Measurements from ENCODE around the gene MSTO1.
A peak's percentile ranks its signal among the peaks of the same experiment; 100 is the strongest.
"Not testable (repeated sequence)": the region's sequence is repeated elsewhere in the genome, so short reads cannot be mapped to it uniquely, and the experiment has no call there.

The MSTO1 gene

GRCh38 chr1:155609515-155610256 lies at the start of gene MSTO1:
MSTO1 (plus strand) TSS chr1:155610218; CDS start chr1:155610249, 31 bp downstream.
- peak within 1 kb of the TSS; percentile 67 for H3K4me3 ChIP-seq (ENCODE audit: low read depth, low read length)
- DNase-seq (ENCODE audit: low read depth) = peak; percentile 97
- TF ChIP-seq, protein P1, sequence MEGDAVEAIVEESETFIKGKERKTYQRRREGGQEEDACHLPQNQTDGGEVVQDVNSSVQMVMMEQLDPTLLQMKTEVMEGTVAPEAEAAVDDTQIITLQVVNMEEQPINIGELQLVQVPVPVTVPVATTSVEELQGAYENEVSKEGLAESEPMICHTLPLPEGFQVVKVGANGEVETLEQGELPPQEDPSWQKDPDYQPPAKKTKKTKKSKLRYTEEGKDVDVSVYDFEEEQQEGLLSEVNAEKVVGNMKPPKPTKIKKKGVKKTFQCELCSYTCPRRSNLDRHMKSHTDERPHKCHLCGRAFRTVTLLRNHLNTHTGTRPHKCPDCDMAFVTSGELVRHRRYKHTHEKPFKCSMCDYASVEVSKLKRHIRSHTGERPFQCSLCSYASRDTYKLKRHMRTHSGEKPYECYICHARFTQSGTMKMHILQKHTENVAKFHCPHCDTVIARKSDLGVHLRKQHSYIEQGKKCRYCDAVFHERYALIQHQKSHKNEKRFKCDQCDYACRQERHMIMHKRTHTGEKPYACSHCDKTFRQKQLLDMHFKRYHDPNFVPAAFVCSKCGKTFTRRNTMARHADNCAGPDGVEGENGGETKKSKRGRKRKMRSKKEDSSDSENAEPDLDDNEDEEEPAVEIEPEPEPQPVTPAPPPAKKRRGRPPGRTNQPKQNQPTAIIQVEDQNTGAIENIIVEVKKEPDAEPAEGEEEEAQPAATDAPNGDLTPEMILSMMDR (IDR thresholded peaks at IDR 0.05; ENCODE audit: control insufficient read depth, extremely low read depth, insufficient read depth) = no peak

GRCh38 chr1:155561779-155562580 lies 48.0 kb upstream of the MSTO1 start:
- DNase-seq (ENCODE audit: low read depth) = not testable (repeated sequence)
- H3K4me3 ChIP-seq (ENCODE audit: low read depth, low read length) = peak overlapping the region; percentile 89

DNA sequence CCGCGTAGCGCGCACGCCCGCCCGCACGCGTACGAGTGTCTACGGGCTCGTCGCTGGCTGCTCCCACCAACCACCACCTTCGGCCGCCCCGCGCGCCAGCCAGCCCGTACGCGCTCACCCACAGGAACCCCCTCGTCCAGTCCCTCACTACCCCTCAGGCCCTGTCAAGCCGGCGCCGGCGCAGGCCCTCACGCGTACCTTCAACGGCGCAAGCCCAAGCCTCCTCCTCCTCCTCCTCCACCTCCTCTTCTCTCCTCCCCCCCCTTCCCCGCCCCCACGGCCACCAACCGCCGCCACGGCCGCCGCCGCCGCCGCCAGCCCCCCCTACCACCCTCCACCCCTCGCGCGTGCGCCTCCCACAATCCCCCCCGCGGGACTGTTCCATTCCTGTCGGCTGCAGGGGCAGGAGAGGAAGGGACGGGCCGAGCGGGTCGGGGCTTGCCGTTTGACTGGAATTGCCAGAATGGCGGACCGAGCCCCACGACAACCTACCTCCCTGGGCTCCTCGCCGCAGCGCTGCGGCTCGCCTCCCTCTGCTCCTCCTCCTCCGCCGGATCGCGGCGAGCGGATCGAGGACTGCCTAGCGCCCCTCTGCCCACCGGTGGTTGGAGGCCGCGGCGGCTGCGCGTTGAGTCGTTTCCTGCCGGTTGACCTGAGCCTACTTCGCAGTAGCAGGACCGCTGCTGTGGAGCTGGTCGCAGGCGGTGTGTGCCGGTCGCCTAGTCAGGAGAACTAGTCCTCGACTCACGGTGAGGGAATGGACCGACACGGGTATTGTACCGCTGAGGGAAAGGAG lies 47.2 kb upstream of the MSTO1 start, which contains the start of gene ASH1L:
ASH1L (minus strand) TSS at position 223 of the 796 bp plus-strand sequence. CDS start 41,284 bp downstream, outside the sequence.
- DNase-seq (ENCODE audit: low read depth) = peak; percentile 76
- TF ChIP-seq, protein P1 (IDR thresholded peaks at IDR 0.05; ENCODE audit: control insufficient read depth, extremely low read depth, insufficient read depth) = no peak

GRCh38 chr1:155563377-155564022 lies 46.5 kb upstream of the MSTO1 start:
- not testable (repeated sequence) for DNase-seq (ENCODE audit: low read depth)
- peak overlapping the region; percentile 89 for H3K4me3 ChIP-seq (ENCODE audit: low read depth, low read length)

More for the DNA sequence above, 47.2 kb upstream of the MSTO1 start, which contains the start of gene ASH1L:
- peak within 1 kb of the TSS; percentile 89 for H3K4me3 ChIP-seq (ENCODE audit: low read depth, low read length)

DNA sequence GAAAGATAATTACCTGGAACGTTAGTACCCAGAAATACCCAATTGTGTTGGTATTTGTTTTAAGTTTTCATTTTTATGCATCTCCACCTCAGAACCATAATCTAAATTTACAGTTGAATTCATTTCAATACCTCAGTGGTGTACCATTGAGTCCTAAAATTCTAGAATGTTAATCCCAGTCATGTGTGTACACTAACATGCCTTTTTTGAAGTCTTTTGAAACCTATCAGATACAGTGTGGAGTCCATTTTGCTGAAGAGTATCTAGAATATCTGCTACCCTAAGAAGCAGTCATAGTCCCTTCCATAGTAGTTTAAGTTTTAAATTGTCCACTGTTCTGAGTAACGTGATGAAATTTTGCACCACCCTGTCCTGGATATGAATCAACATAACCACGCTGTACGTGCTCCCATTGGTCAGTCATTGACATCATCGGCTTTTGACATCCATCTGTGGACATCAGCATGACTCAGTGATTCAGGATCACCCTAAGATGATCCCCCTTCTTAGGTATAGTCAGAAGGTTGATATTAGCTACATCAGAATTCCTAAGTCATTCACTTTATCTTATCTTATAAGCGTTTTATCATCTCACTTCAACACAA lies 39.9 kb upstream of the MSTO1 start:
- H3K4me3 ChIP-seq (ENCODE audit: low read depth, low read length) = no peak overlapping the region
- DNase-seq (ENCODE audit: low read depth) = no peak
- TF ChIP-seq, protein P1 (IDR thresholded peaks at IDR 0.05; ENCODE audit: control insufficient read depth, extremely low read depth, insufficient read depth) = no peak

GRCh38 chr1:155570593-155570990 lies 39.4 kb upstream of the MSTO1 start:
- no peak overlapping the region for H3K4me3 ChIP-seq (ENCODE audit: low read depth, low read length)
- TF ChIP-seq, protein P1 (IDR thresholded peaks at IDR 0.05; ENCODE audit: control insufficient read depth, extremely low read depth, insufficient read depth) = no peak
- DNase-seq (ENCODE audit: low read depth) = no peak

DNA sequence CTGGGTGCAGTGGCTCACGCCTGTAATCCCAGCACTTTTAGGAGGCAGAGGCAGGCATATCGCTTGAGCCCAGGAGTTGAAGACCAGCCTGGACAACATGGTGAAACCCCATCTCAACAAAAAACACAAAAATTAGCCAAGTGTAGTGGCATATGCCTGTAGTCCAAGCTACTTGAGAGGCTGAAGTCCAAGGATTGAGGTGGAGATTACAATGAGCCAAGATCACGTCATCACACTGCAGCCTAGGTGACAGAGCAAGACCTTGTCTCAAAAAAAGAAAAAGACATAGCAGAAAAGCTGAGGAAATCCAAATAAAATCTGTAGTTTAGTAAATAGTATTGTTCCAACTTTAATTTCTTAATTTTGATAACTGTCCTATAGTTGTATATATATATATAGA lies 35.9 kb upstream of the MSTO1 start:
- no peak overlapping the region for H3K4me3 ChIP-seq (ENCODE audit: low read depth, low read length)
- no peak for DNase-seq (ENCODE audit: low read depth)
- TF ChIP-seq, protein P1 (IDR thresholded peaks at IDR 0.05; ENCODE audit: control insufficient read depth, extremely low read depth, insufficient read depth) = no peak

- not testable (repeated sequence) for H3K4me3 ChIP-seq (ENCODE audit: low read depth, low read length)
Measured at GRCh38 chr1:155575608-155576007, 34.4 kb upstream of the MSTO1 start.

DNA sequence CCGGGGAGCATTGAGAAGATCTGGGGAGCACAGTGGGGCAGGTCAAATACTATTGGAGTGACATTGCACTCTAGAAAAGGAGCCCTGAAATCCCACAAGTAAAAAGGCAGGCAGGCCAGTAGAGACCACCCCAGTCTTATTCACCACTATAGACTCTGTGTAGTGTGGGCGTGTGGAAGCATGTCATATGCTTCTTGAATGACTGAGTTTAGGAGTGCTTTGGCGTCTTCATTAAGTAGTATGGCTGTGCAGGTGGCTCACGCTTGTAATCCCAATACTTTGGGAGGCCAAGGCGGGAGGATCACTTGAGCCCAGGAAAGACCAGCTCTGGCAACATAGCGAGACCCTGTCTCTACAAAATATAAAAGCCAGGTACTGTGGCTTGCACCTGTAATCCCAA lies 26.2 kb upstream of the MSTO1 start:
- DNase-seq (ENCODE audit: low read depth) = not testable (repeated sequence)

More at GRCh38 chr1:155575608-155576007, 34.4 kb upstream of the MSTO1 start:
- DNase-seq (ENCODE audit: low read depth) = not testable (repeated sequence)

DNA sequence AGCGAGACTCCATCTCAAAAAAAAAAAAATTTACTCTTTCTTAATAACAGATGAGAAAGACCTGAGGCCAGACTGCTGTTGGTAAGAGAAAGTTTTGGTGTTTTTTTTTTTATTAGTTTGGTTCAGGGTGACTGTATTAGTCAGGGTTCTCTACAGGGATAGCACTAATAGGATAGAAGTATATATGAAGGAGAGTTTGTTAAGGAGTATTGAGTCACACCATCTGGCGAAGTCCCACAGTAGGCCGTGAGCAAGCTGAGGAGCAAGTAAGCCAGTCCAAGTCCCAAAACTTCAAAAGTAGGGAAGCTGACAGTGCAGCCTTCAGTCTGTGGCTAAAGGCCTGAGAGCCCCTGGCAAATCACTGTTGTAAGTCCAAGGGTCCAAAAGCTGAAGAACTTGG lies 20.7 kb upstream of the MSTO1 start:
- not testable (repeated sequence) for H3K4me3 ChIP-seq (ENCODE audit: low read depth, low read length); DNase-seq (ENCODE audit: low read depth)

More for the DNA sequence above, 26.2 kb upstream of the MSTO1 start:
- not testable (repeated sequence) for H3K4me3 ChIP-seq (ENCODE audit: low read depth, low read length)
